ENCODE data around the gene PRPF6. TPM values are rescaled to one million over a fixed set of nuclear protein-coding genes. Genes with fewer than 3 reads are reported as not detected.

PRPF6 gene
- polyA plus RNA-seq, 2 of the 4 experiments (the other 2 are of a cell fraction): 42.8 to 47.2 TPM

- TF ChIP-seq REST (IDR thresholded peaks at IDR 0.05): no peak
- TF ChIP-seq HDAC2 (IDR thresholded peaks at IDR 0.05): no peak
- no peak for TF ChIP-seq FOSL2 (IDR thresholded peaks at IDR 0.05)
- no peak for TF ChIP-seq FOSL2 (CRISPR knock-in tag; IDR thresholded peaks at IDR 0.05)
- TF ChIP-seq ATOH8 (CRISPR knock-in tag; IDR thresholded peaks at IDR 0.05; ENCODE audit: low read depth): no peak
- no peak for TF ChIP-seq SREBF2 (IDR thresholded peaks at IDR 0.05)
These were observed 19.1 kb upstream of the PRPF6 start (continued) for GRCh38 chr20:63961664-63962425.

GRCh38 chr20:63962426-63963347 lies 18.2 kb upstream of the PRPF6 start:
- ATAC-seq (no peak), FAIRE-seq (no peak), DNase-seq (ENCODE audit: low read depth in 1 of 2, low spot score in 1 of 2) (no peak)
- Histone ChIP-seq H3K27ac (no peak overlapping the region), H3K4me3 (no peak overlapping the region), H3K9me3 (no peaks in the 10 kb centered on the region), H3K4me1 (peaks cover 4% of the 10 kb centered on the region), H3K4me2 (no peak overlapping the region)
- TF ChIP-seq RCOR1 (IDR thresholded peaks at IDR 0.05; ENCODE audit: low read depth, low read length): no peak
- TF ChIP-seq HDAC2 (IDR thresholded peaks at IDR 0.05): no peak
- no peak for TF ChIP-seq RNF2 (IDR thresholded peaks at IDR 0.05; ENCODE audit: borderline replicate concordance, low read depth)
- TF ChIP-seq JUNB (IDR thresholded peaks at IDR 0.05): no peak
- TF ChIP-seq SREBF2 (IDR thresholded peaks at IDR 0.05): no peak
- TF ChIP-seq EP300 (IDR thresholded peaks at IDR 0.05): no peak
- no peak for TF ChIP-seq MYC (IDR thresholded peaks at IDR 0.05; ENCODE audit: borderline replicate concordance, low read length)
- TF ChIP-seq, protein P1, sequence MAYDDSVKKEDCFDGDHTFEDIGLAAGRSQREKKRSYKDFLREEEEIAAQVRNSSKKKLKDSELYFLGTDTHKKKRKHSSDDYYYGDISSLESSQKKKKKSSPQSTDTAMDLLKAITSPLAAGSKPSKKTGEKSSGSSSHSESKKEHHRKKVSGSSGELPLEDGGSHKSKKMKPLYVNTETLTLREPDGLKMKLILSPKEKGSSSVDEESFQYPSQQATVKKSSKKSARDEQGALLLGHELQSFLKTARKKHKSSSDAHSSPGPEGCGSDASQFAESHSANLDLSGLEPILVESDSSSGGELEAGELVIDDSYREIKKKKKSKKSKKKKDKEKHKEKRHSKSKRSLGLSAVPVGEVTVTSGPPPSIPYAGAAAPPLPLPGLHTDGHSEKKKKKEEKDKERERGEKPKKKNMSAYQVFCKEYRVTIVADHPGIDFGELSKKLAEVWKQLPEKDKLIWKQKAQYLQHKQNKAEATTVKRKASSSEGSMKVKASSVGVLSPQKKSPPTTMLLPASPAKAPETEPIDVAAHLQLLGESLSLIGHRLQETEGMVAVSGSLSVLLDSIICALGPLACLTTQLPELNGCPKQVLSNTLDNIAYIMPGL (CRISPR knock-in tag; IDR thresholded peaks at IDR 0.05; ENCODE audit: borderline replicate concordance): no peak
- TF ChIP-seq REST (IDR thresholded peaks at IDR 0.05): no peak
- no peak for TF ChIP-seq HOXB13 (CRISPR knock-in tag; IDR thresholded peaks at IDR 0.05; ENCODE audit: low read depth)
- no peak for TF ChIP-seq RFX5 (IDR thresholded peaks at IDR 0.05)
- TF ChIP-seq HOXA7 (CRISPR knock-in tag; IDR thresholded peaks at IDR 0.05): no peak
- no peak for TF ChIP-seq POLR2A (IDR thresholded peaks at IDR 0.05; ENCODE audit: low read length)
- TF ChIP-seq BCL3 (IDR thresholded peaks at IDR 0.05): no peak
- no peak for TF ChIP-seq CHD4 (IDR thresholded peaks at IDR 0.05; ENCODE audit: borderline replicate concordance)
- no peak for TF ChIP-seq EHMT2 (IDR thresholded peaks at IDR 0.05; ENCODE audit: low read depth)
- TF ChIP-seq MAZ (IDR thresholded peaks at IDR 0.05; ENCODE audit: borderline replicate concordance, low read depth, low read length): no peak
- ChIA-PET POLR2A (interaction anchor here (2.2 kb wide), 1 partner anchor 18 kb away, joined by 6 read pairs; the partner anchor contains the start of gene PRPF6), CTCF (interaction anchor here (0.9 to 4.6 kb wide), 4 partner anchors 12 to 425 kb away, joined by 3 to 44 read pairs (median 6); partner anchors contain the start of genes PRPF6 and PTK6)
- 96% methylated on average over 45 of the region's 61 CpGs for WGBS (ENCODE audit: missing lambda C conversion rate)
